HepG2 (cell line): Measurements from ENCODE around the gene HSPB6. TPM values are rescaled to one million over a fixed set of nuclear protein-coding genes. Genes with fewer than 3 reads are reported as not detected.

Source experiments
- ATRX ChIP-seq: sonication (generic); formaldehyde crosslinking; IDR thresholded peaks from 2 replicates; pipeline ENCODE4 v1.4.0; 2020; ENCODE audit warnings: missing genetic modification reagents, borderline replicate concordance
- CBX1 ChIP-seq: IDR thresholded peaks from one replicate; pipeline ENCODE4 v1.6.1; 2016; ENCODE audit warnings: antibody characterized with exemption, low read depth
- JUND ChIP-seq: sonication (generic); formaldehyde crosslinking; IDR thresholded peaks from 2 replicates; pipeline ENCODE4 v1.8.0; 2022; ENCODE audit warnings: mild to moderate bottlenecking, missing genetic modification reagents
- MED13 ChIP-seq: sonication (generic); formaldehyde crosslinking; IDR thresholded peaks from 2 replicates; pipeline ENCODE4 v1.5.0; 2020; ENCODE audit warnings: missing genetic modification reagents
- NFATC3 ChIP-seq: sonication (generic); formaldehyde crosslinking; IDR thresholded peaks from 2 replicates; pipeline ENCODE4 v1.5.1; 2020; ENCODE audit warnings: mild to moderate bottlenecking, missing genetic modification reagents
- NONO ChIP-seq, 2 experiments: fragments of 450-650 bp in 1 of 2; sonication (generic) in 1 of 2; formaldehyde crosslinking in 1 of 2; IDR thresholded peaks in 1 of 2; conservative IDR thresholded peaks in 1 of 2; 2 replicates each; pipeline versions ENCODE4 v1.6.1 to v1.8.0; 2017 to 2022; ENCODE audit warnings: mild to moderate bottlenecking in 1 of 2, missing genetic modification reagents in 1 of 2, moderate library complexity in 1 of 2
- REXO4 ChIP-seq: sonication (generic); formaldehyde crosslinking; IDR thresholded peaks from 2 replicates; pipeline ENCODE4 v1.8.0; 2022; ENCODE audit warnings: missing genetic modification reagents, mild to moderate bottlenecking, borderline replicate concordance
- SETDB1 ChIP-seq: sonication (generic); formaldehyde crosslinking; IDR thresholded peaks from 2 replicates; pipeline ENCODE4 v1.5.1; 2020; ENCODE audit warnings: missing genetic modification reagents, mild to moderate bottlenecking, borderline replicate concordance
- ZMYM3 ChIP-seq: sonication (generic); formaldehyde crosslinking; IDR thresholded peaks from 2 replicates; pipeline ENCODE4 v1.5.1; 2020; ENCODE audit warnings: mild to moderate bottlenecking, missing genetic modification reagents
- ZNF30 ChIP-seq: sonication (generic); formaldehyde crosslinking; IDR thresholded peaks from 2 replicates; pipeline ENCODE4 v1.5.0; 2020; ENCODE audit warnings: mild to moderate bottlenecking, missing genetic modification reagents
- ZNF564 ChIP-seq: sonication (generic); formaldehyde crosslinking; IDR thresholded peaks from 2 replicates; pipeline ENCODE4 v1.8.1; 2023; ENCODE audit warnings: mild to moderate bottlenecking, missing genetic modification reagents
- ZNF605 ChIP-seq: sonication (generic); formaldehyde crosslinking; IDR thresholded peaks from 2 replicates; pipeline ENCODE4 v1.8.0; 2022; ENCODE audit warnings: mild to moderate bottlenecking, missing genetic modification reagents
- ZNF652 ChIP-seq: IDR thresholded peaks from 2 replicates; pipeline ENCODE4 v1.6.1; 2016; ENCODE audit warnings: low read depth, borderline replicate concordance
- ZNF792 ChIP-seq: IDR thresholded peaks from 2 replicates; pipeline ENCODE4 v1.6.1; 2016
- ZNF879 ChIP-seq: sonication (generic); formaldehyde crosslinking; IDR thresholded peaks from 2 replicates; pipeline ENCODE4 v1.8.1; 2023; ENCODE audit warnings: missing genetic modification reagents
- ZSCAN20 ChIP-seq: sonication (generic); formaldehyde crosslinking; IDR thresholded peaks from 2 replicates; pipeline ENCODE4 v1.4.0; 2020; ENCODE audit warnings: missing genetic modification reagents, mild to moderate bottlenecking, borderline replicate concordance
- ZSCAN30 ChIP-seq: sonication (generic); formaldehyde crosslinking; IDR thresholded peaks from 2 replicates; pipeline ENCODE4 v1.5.0; 2020; ENCODE audit warnings: mild to moderate bottlenecking, missing genetic modification reagents
- polyA plus RNA-seq, 8 experiments: library from polyadenylated mRNA; depleted of rRNA in 3 of 8; stranded (reverse) in 7 of 8; unstranded in 1 of 8; fragments of >200 nt; fragmentation: Illumina TruSeq in 4 of 8; extraction: Trizol in 4 of 8; gene quantifications; 2 replicates each; pipeline versions ENCODE4 v1.2.1 to v1.2.3, GENCODE V29; 2011 to 2016; ENCODE audit warnings: low read depth in 4 of 8, missing spikeins in 1 of 8, mixed read lengths in 1 of 8; ENCODE audit not compliant: insufficient read depth in 1 of 8
- total RNA-seq, 5 experiments: library from RNA; depleted of rRNA; stranded (reverse); fragments of >200 nt; fragmentation: Illumina TruSeq; extraction: Trizol; gene quantifications; 2 replicates each; pipeline ENCODE4 v1.2.3, GENCODE V29; 2016; ENCODE audit warnings: low read depth in 1 of 5
- TF ChIP-seq, protein P1 (sequence below): sonication (generic); formaldehyde crosslinking; IDR thresholded peaks from 2 replicates; pipeline ENCODE4 v1.5.1; 2020; ENCODE audit warnings: mild to moderate bottlenecking, missing genetic modification reagents, borderline replicate concordance
- TF ChIP-seq, protein P2 (sequence below): sonication (generic); formaldehyde crosslinking; IDR thresholded peaks from 2 replicates; pipeline ENCODE4 v1.5.1; 2020; ENCODE audit warnings: missing genetic modification reagents, mild to moderate bottlenecking, borderline replicate concordance
- TF ChIP-seq, protein P3 (sequence below): sonication (generic); formaldehyde crosslinking; IDR thresholded peaks from 2 replicates; pipeline ENCODE4 v1.5.0; 2020; ENCODE audit warnings: missing genetic modification reagents, mild to moderate bottlenecking, borderline replicate concordance
- TF ChIP-seq, protein P4 (sequence below): sonication (generic); formaldehyde crosslinking; IDR thresholded peaks from 2 replicates; pipeline ENCODE4 v1.5.1; 2020; ENCODE audit warnings: missing genetic modification reagents, mild to moderate bottlenecking, borderline replicate concordance

The HSPB6 gene
- total and polyA plus RNA-seq, 2 of the 13 experiments (the other 11 are each of a cell fraction or from before 2014, with no cell fraction given), result 0.18 TPM; not detected in 1

DNA sequence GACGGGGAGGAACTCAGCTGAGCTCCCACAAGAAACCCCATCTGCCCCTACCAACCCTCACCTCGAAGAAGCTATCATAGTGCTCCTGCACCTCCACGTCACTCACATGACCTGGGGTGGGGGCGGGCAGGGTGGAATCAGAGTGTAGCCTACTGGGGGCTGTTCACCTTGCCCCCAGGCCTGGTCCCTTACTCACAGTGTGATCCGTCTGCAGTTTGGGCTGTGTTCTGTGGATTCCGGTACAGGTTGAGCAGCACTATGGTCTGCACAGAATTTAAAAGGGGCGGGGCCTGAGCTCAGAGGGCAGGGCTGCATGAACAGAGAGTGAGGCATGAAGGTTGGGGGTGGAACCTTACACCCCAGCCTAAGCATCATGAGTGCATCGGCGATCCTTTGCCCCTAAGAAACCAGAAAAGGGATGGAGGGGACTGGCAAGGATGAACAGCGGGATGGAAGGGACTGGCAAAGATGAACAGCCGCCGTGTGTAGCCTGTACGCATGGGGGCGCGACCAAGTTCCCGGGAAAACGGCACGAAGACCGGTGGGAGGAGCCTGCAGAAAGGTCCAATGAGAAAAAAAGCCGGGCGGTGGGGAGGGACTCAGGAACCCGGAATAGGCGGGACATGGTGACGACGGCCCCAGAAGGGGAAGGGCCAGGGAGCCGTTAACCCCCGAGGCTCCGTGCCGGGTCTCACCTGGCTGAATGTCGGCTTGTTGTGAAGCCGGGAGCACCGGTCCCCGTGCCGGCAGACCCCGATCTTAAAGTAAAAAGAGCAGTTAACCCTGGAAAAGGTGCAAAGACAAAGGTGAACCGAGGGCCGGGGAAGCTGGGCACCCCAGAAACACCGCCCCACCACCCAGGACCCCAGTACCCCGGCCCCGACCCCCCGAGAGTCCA is 12.2 kb downstream of the HSPB6 start (continued):
- TF ChIP-seq, protein P1, sequence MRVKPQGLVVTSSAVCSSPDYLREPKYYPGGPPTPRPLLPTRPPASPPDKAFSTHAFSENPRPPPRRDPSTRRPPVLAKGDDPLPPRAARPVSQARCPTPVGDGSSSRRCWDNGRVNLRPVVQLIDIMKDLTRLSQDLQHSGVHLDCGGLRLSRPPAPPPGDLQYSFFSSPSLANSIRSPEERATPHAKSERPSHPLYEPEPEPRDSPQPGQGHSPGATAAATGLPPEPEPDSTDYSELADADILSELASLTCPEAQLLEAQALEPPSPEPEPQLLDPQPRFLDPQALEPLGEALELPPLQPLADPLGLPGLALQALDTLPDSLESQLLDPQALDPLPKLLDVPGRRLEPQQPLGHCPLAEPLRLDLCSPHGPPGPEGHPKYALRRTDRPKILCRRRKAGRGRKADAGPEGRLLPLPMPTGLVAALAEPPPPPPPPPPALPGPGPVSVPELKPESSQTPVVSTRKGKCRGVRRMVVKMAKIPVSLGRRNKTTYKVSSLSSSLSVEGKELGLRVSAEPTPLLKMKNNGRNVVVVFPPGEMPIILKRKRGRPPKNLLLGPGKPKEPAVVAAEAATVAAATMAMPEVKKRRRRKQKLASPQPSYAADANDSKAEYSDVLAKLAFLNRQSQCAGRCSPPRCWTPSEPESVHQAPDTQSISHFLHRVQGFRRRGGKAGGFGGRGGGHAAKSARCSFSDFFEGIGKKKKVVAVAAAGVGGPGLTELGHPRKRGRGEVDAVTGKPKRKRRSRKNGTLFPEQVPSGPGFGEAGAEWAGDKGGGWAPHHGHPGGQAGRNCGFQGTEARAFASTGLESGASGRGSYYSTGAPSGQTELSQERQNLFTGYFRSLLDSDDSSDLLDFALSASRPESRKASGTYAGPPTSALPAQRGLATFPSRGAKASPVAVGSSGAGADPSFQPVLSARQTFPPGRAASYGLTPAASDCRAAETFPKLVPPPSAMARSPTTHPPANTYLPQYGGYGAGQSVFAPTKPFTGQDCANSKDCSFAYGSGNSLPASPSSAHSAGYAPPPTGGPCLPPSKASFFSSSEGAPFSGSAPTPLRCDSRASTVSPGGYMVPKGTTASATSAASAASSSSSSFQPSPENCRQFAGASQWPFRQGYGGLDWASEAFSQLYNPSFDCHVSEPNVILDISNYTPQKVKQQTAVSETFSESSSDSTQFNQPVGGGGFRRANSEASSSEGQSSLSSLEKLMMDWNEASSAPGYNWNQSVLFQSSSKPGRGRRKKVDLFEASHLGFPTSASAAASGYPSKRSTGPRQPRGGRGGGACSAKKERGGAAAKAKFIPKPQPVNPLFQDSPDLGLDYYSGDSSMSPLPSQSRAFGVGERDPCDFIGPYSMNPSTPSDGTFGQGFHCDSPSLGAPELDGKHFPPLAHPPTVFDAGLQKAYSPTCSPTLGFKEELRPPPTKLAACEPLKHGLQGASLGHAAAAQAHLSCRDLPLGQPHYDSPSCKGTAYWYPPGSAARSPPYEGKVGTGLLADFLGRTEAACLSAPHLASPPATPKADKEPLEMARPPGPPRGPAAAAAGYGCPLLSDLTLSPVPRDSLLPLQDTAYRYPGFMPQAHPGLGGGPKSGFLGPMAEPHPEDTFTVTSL (CRISPR knock-in tag), result no peak
- TF ChIP-seq ZSCAN30 (CRISPR knock-in tag) (no peak), ZNF652 (peak; percentile 99), ZMYM3 (CRISPR knock-in tag) (no peak), CBX1 (no peak), REXO4 (CRISPR knock-in tag) (no peak), JUND (no peak), ZNF605 (CRISPR knock-in tag) (no peak), ZNF564 (CRISPR knock-in tag) (no peak), ATRX (CRISPR knock-in tag) (no peak), ZNF792 (CRISPR knock-in tag) (no peak), NONO (IDR thresholded peaks at IDR 0.05) (no peak), NONO (CRISPR knock-in tag; conservative IDR thresholded peaks at IDR 0.05) (no peak), NFATC3 (CRISPR knock-in tag) (no peak), ZSCAN20 (CRISPR knock-in tag) (no peak), ZNF30 (no peak), ZNF879 (CRISPR knock-in tag) (no peak), SETDB1 (CRISPR knock-in tag) (no peak), MED13 (CRISPR knock-in tag) (no peak)
- TF ChIP-seq, protein P2, sequence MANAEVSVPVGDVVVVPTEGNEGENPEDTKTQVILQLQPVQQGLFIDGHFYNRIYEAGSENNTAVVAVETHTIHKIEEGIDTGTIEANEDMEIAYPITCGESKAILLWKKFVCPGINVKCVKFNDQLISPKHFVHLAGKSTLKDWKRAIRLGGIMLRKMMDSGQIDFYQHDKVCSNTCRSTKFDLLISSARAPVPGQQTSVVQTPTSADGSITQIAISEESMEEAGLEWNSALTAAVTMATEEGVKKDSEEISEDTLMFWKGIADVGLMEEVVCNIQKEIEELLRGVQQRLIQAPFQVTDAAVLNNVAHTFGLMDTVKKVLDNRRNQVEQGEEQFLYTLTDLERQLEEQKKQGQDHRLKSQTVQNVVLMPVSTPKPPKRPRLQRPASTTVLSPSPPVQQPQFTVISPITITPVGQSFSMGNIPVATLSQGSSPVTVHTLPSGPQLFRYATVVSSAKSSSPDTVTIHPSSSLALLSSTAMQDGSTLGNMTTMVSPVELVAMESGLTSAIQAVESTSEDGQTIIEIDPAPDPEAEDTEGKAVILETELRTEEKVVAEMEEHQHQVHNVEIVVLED (CRISPR knock-in tag), result no peak
- TF ChIP-seq, protein P3, sequence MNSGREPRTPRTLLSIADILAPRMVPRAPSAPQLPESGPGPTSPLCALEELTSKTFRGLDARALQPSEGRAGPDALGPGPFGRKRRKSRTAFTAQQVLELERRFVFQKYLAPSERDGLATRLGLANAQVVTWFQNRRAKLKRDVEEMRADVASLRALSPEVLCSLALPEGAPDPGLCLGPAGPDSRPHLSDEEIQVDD (CRISPR knock-in tag), result no peak
- TF ChIP-seq, protein P4, sequence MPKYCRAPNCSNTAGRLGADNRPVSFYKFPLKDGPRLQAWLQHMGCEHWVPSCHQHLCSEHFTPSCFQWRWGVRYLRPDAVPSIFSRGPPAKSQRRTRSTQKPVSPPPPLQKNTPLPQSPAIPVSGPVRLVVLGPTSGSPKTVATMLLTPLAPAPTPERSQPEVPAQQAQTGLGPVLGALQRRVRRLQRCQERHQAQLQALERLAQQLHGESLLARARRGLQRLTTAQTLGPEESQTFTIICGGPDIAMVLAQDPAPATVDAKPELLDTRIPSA (CRISPR knock-in tag), result no peak
